HCT116 (cell line): ENCODE measurements around the gene DPP10. TPM values are rescaled to one million over a fixed set of nuclear protein-coding genes. Genes with fewer than 3 reads are reported as not detected.

ENCODE experiments used
- ATAC-seq: fragments of 200-7000 bp; cut with Tn5 transposase; 2 replicates; pipeline ENCODE4 v1.9.1; 2020; ENCODE audit warnings: mild to moderate bottlenecking, moderate library complexity
- BruUV-seq: library from RNA; stranded (reverse); fragments of 400-500 nt; replicated peaks from 2 replicates; lab custom pipeline; 2021; lab: Mats Ljungman, UMichigan
- CTCF ChIA-PET: fragments of 300-600 bp; sonication (Branson Sonifier 250); formaldehyde crosslinking; loops from one replicate; lab custom pipeline; 2021; ENCODE audit warnings: antibody characterized with exemption; lab: Charles Lee
- POLR2A ChIA-PET: fragments of 300-600, 350-600 bp; sonication (Branson Sonifier 250); formaldehyde crosslinking; loops from one replicate; lab custom pipeline; 2021; ENCODE audit warnings: antibody characterized with exemption; lab: Charles Lee
- RAD21 ChIA-PET, 2 experiments: fragments of 300-600 bp; sonication (Branson Sonifier 250); formaldehyde crosslinking; loops; one replicate each; lab custom pipeline; 2023; ENCODE audit warnings: low total read pairs in 2 of 2; ENCODE audit not compliant: uncharacterized antibody in 2 of 2, unreplicated experiment in 2 of 2, low non-redundant PET in 1 of 2; lab: Charles Lee
- DNase-seq: peaks from one replicate; pipeline ENCODE4 v3.0.0-alpha.2; 2010; ENCODE audit warnings: low read depth, low spot score
- H2AFZ ChIP-seq: fragments of 200-600 bp; shearing (Covaris generic), sonication (generic); 2 replicates; pipeline ENCODE4 v1.6.1; 2017; ENCODE audit warnings: low read depth, mixed run types, mixed read lengths, antibody characterized with exemption, low read length; ENCODE audit not compliant: poor library complexity, severe bottlenecking
- H3K27ac ChIP-seq: 2 replicates; pipeline ENCODE4 v1.5.1; 2012; ENCODE audit warnings: low read depth, low read length
- H3K27me3 ChIP-seq: fragments of 200-600 bp; sonication (generic); 2 replicates; pipeline ENCODE4 v1.6.1; 2016; ENCODE audit warnings: mixed run types, low read length, mixed read lengths; ENCODE audit not compliant: insufficient read depth
- H3K36me3 ChIP-seq, 2 experiments: fragments of 200-500 bp in 1 of 2; fragments of 200-600 bp in 1 of 2; sonication (Bioruptor generic) in 1 of 2; sonication (generic) in 1 of 2; 2 replicates each; pipeline versions ENCODE4 v1.5.1 to v1.6.1; 2014 to 2016; ENCODE audit warnings: low read length in 2 of 2, inconsistent platforms in 1 of 2, mixed read lengths in 1 of 2, mixed run types in 1 of 2; ENCODE audit not compliant: insufficient read depth in 2 of 2, control insufficient read depth in 1 of 2
- H3K4me1 ChIP-seq, 2 experiments: fragments of 200-600 bp in 1 of 2; sonication (generic) in 1 of 2; 2 replicates each; pipeline versions ENCODE4 v1.5.1 to v1.6.1; 2012 to 2017; ENCODE audit warnings: low read length in 2 of 2, inconsistent platforms in 1 of 2, mild to moderate bottlenecking in 1 of 2, mixed read lengths in 1 of 2, mixed run types in 1 of 2, moderate library complexity in 1 of 2; ENCODE audit not compliant: insufficient read depth in 2 of 2, control insufficient read depth in 1 of 2
- H3K4me2 ChIP-seq: fragments of 200-600 bp; sonication (generic); 2 replicates; pipeline ENCODE4 v1.6.1; 2017; ENCODE audit warnings: mixed run types, low read length, mixed read lengths
- H3K4me3 ChIP-seq, 2 experiments: fragments of 200-600 bp in 1 of 2; sonication (generic) in 1 of 2; replicated peaks in 1 of 2; 2 replicates each; pipeline ENCODE4 v1.5.1; 2011 to 2016; ENCODE audit warnings: low read length in 2 of 2, control low read depth in 1 of 2, low read depth in 1 of 2, mild to moderate bottlenecking in 1 of 2, mixed read lengths in 1 of 2, mixed run types in 1 of 2
- H3K79me2 ChIP-seq: fragments of 200-600 bp; sonication (generic); 2 replicates; pipeline ENCODE4 v1.6.1; 2017; ENCODE audit warnings: mild to moderate bottlenecking, mixed run types, low read length, moderate library complexity, mixed read lengths; ENCODE audit not compliant: insufficient read depth
- H3K9ac ChIP-seq: fragments of 200-600 bp; sonication (generic); 2 replicates; pipeline ENCODE4 v1.6.1; 2016; ENCODE audit warnings: low read length, mixed read lengths
- H3K9me2 ChIP-seq: fragments of 200-600 bp; sonication (generic), shearing (Covaris generic); 2 replicates; pipeline ENCODE4 v1.6.1; 2017; ENCODE audit warnings: mixed run types, mild to moderate bottlenecking, moderate library complexity; ENCODE audit not compliant: insufficient read depth
- H3K9me3 ChIP-seq, 2 experiments: fragments of 200-500 bp in 1 of 2; fragments of 200-600 bp in 1 of 2; sonication (Bioruptor generic) in 1 of 2; sonication (generic) in 1 of 2; 2 replicates each; pipeline ENCODE4 v1.6.1; 2014 to 2017; ENCODE audit warnings: low read length in 2 of 2, mixed read lengths in 2 of 2, inconsistent platforms in 1 of 2, low read depth in 1 of 2, mild to moderate bottlenecking in 1 of 2, mixed run types in 1 of 2, moderate library complexity in 1 of 2; ENCODE audit not compliant: control insufficient read depth in 1 of 2, insufficient read depth in 1 of 2
- H4K20me1 ChIP-seq: fragments of 200-600 bp; sonication (generic), shearing (Covaris generic); 2 replicates; pipeline ENCODE4 v1.6.1; 2017; ENCODE audit warnings: mixed run types, mild to moderate bottlenecking, moderate library complexity; ENCODE audit not compliant: insufficient read depth
- CBX3 ChIP-seq: IDR thresholded peaks from 2 replicates; pipeline ENCODE4 v1.6.1; 2012; ENCODE audit warnings: low read depth
- CEBPB ChIP-seq: IDR thresholded peaks from 2 replicates; pipeline ENCODE4 v1.6.1; 2012; ENCODE audit warnings: low read depth
- EGR1 ChIP-seq: IDR thresholded peaks from 2 replicates; pipeline ENCODE4 v1.6.1; 2012; ENCODE audit warnings: low read depth
- ELF1 ChIP-seq: IDR thresholded peaks from 2 replicates; pipeline ENCODE4 v1.6.1; 2012; ENCODE audit warnings: low read depth, borderline replicate concordance
- EZH2 ChIP-seq: fragments of 200-600 bp; sonication (generic); IDR thresholded peaks from 2 replicates; pipeline ENCODE4 v1.6.1; 2017; ENCODE audit warnings: antibody characterized with exemption, mixed run types
- FOSL1 ChIP-seq: IDR thresholded peaks from 2 replicates; pipeline ENCODE4 v1.6.1; 2012; ENCODE audit warnings: low read depth
- JUND ChIP-seq: IDR thresholded peaks from 2 replicates; pipeline ENCODE4 v1.6.1; 2012
- POLR2A ChIP-seq: IDR thresholded peaks from 2 replicates; pipeline ENCODE4 v1.7.0; 2011; ENCODE audit warnings: borderline replicate concordance; ENCODE audit not compliant: insufficient read depth, insufficient read length; ENCODE audit errors: extremely low read depth
- POLR2AphosphoS5 ChIP-seq: IDR thresholded peaks from 2 replicates; pipeline ENCODE4 v1.6.1; 2011; ENCODE audit warnings: mild to moderate bottlenecking, low read depth, low read length, moderate library complexity
- RAD21 ChIP-seq: IDR thresholded peaks from 2 replicates; pipeline ENCODE4 v1.6.1; 2012; ENCODE audit warnings: low read depth, mild to moderate bottlenecking
- SIN3A ChIP-seq: IDR thresholded peaks from 2 replicates; pipeline ENCODE4 v1.6.1; 2012; ENCODE audit warnings: low read depth
- SP1 ChIP-seq: IDR thresholded peaks from 2 replicates; pipeline ENCODE4 v1.6.1; 2012; ENCODE audit warnings: low read depth
- SRF ChIP-seq: IDR thresholded peaks from 2 replicates; pipeline ENCODE4 v1.6.1; 2012; ENCODE audit warnings: low read depth
- TCF7L2 ChIP-seq: IDR thresholded peaks from 2 replicates; pipeline ENCODE4 v1.7.0; 2011; ENCODE audit warnings: borderline replicate concordance, inconsistent platforms; ENCODE audit not compliant: insufficient read depth, insufficient read length; ENCODE audit errors: extremely low read depth
- YY1 ChIP-seq: IDR thresholded peaks from 2 replicates; pipeline ENCODE4 v1.6.1; 2011; ENCODE audit warnings: low read length, low read depth, moderate library complexity, mild to moderate bottlenecking; ENCODE audit not compliant: insufficient replicate concordance; ENCODE audit errors: extremely low read depth
- ZBTB33 ChIP-seq: IDR thresholded peaks from 2 replicates; pipeline ENCODE4 v1.6.1; 2011; ENCODE audit warnings: mild to moderate bottlenecking, low read length, moderate library complexity; ENCODE audit not compliant: insufficient replicate concordance; ENCODE audit errors: extremely low read depth
- ZNF274 ChIP-seq: fragments of 200-500 bp; sonication (Bioruptor generic); IDR thresholded peaks from 2 replicates; pipeline ENCODE4 v1.6.1; 2014; ENCODE audit warnings: mild to moderate bottlenecking, low read depth, low read length, inconsistent platforms
- intact Hi-C: fragments of 100-400 bp; cut with micrococcal nuclease; formaldehyde crosslinking; loops from 2 replicates; pipeline ENCODE4 v1.10.0; 2022
- total RNA-seq: library from RNA; stranded (reverse); gene quantifications from one replicate; pipeline ENCODE4 v1.2.1, GENCODE V29; 2021; ENCODE audit not compliant: unreplicated experiment
- TF ChIP-seq, protein P1 (sequence below): IDR thresholded peaks from 2 replicates; pipeline ENCODE4 v1.6.1; 2012; ENCODE audit warnings: low read depth
- TF ChIP-seq, protein P2 (sequence below), 3 experiments: fragments of 200-600 bp in 1 of 3; sonication (generic) in 1 of 3; IDR thresholded peaks in 2 of 3; conservative IDR thresholded peaks in 1 of 3; 2 replicates each; pipeline ENCODE4 v1.5.1; 2012 to 2017; ENCODE audit warnings: low read depth in 2 of 3, low read length in 2 of 3, antibody characterized with exemption in 1 of 3, borderline replicate concordance in 1 of 3, control low read depth in 1 of 3, mild to moderate bottlenecking in 1 of 3, mixed read lengths in 1 of 3, mixed run types in 1 of 3, moderate library complexity in 1 of 3; ENCODE audit not compliant: insufficient read depth in 1 of 3
- TF ChIP-seq, protein P3 (sequence below): IDR thresholded peaks from 2 replicates; pipeline ENCODE4 v1.6.1; 2012

Gene DPP10
- total RNA-seq, 1 experiment from 2014 or later = not detected

DNA sequence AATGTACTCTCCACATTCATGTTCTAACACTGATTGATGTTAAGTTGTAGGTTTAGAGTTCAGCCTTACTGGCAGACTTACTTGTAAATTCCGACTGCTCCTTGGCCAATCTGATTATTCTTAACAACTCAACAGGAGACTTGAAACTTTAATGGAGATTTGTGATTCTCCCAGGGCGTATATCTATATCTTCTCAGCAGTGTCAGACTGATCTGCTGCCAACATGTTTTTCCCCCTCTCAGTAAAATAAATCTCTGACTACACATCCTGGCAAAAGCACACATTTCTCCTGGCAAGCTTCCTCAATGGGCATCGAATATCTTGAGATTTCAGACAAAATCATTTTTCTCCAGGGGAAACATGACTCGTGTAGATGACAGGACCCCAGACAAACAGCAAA, 1041.2 kb downstream of the DPP10 start:
- ChIA-PET CTCF (no interaction called here), POLR2A (no interaction called here), RAD21 (no interaction called here)
- DNase-seq = no peak
- Histone ChIP-seq H3K9ac (no peak overlapping the region), H3K36me3 (no peaks in the 10 kb centered on the region), H3K9me2 (no peaks in the 10 kb centered on the region), H3K27ac (no peak overlapping the region), H3K9me3 (peaks cover 3 to 34% of the 10 kb centered on the region in 2 experiments; a peak in 2 of 4 replicates), H4K20me1 (no peaks in the 10 kb centered on the region), H2AFZ (no peak overlapping the region), H3K4me2 (no peak overlapping the region), H3K27me3 (no peaks in the 10 kb centered on the region), H3K79me2 (no peaks in the 10 kb centered on the region), H3K4me1 (no peaks in the 10 kb centered on the region), H3K4me3 (no peak overlapping the region)
- BruUV-seq = no TSS peak
- TF ChIP-seq, protein P1, sequence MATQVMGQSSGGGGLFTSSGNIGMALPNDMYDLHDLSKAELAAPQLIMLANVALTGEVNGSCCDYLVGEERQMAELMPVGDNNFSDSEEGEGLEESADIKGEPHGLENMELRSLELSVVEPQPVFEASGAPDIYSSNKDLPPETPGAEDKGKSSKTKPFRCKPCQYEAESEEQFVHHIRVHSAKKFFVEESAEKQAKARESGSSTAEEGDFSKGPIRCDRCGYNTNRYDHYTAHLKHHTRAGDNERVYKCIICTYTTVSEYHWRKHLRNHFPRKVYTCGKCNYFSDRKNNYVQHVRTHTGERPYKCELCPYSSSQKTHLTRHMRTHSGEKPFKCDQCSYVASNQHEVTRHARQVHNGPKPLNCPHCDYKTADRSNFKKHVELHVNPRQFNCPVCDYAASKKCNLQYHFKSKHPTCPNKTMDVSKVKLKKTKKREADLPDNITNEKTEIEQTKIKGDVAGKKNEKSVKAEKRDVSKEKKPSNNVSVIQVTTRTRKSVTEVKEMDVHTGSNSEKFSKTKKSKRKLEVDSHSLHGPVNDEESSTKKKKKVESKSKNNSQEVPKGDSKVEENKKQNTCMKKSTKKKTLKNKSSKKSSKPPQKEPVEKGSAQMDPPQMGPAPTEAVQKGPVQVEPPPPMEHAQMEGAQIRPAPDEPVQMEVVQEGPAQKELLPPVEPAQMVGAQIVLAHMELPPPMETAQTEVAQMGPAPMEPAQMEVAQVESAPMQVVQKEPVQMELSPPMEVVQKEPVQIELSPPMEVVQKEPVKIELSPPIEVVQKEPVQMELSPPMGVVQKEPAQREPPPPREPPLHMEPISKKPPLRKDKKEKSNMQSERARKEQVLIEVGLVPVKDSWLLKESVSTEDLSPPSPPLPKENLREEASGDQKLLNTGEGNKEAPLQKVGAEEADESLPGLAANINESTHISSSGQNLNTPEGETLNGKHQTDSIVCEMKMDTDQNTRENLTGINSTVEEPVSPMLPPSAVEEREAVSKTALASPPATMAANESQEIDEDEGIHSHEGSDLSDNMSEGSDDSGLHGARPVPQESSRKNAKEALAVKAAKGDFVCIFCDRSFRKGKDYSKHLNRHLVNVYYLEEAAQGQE = no peak
- TF ChIP-seq POLR2A (no peak), EGR1 (no peak), FOSL1 (no peak), ZBTB33 (no peak), EZH2 (no peak), JUND (no peak), ZNF274 (no peak), YY1 (no peak), CBX3 (no peak), POLR2AphosphoS5 (no peak), SP1 (no peak), ELF1 (no peak), TCF7L2 (no peak), RAD21 (no peak), SIN3A (no peak), CEBPB (no peak), SRF (no peak)
- TF ChIP-seq, protein P2, sequence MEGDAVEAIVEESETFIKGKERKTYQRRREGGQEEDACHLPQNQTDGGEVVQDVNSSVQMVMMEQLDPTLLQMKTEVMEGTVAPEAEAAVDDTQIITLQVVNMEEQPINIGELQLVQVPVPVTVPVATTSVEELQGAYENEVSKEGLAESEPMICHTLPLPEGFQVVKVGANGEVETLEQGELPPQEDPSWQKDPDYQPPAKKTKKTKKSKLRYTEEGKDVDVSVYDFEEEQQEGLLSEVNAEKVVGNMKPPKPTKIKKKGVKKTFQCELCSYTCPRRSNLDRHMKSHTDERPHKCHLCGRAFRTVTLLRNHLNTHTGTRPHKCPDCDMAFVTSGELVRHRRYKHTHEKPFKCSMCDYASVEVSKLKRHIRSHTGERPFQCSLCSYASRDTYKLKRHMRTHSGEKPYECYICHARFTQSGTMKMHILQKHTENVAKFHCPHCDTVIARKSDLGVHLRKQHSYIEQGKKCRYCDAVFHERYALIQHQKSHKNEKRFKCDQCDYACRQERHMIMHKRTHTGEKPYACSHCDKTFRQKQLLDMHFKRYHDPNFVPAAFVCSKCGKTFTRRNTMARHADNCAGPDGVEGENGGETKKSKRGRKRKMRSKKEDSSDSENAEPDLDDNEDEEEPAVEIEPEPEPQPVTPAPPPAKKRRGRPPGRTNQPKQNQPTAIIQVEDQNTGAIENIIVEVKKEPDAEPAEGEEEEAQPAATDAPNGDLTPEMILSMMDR (IDR thresholded peaks at IDR 0.05 in 2 of 3, conservative IDR thresholded peaks at IDR 0.05 in 1 of 3; ENCODE audit: borderline replicate concordance in 1 of 3, insufficient read depth in 1 of 3, low read depth in 2 of 3, low read length in 2 of 3) = no peak
- TF ChIP-seq, protein P3, sequence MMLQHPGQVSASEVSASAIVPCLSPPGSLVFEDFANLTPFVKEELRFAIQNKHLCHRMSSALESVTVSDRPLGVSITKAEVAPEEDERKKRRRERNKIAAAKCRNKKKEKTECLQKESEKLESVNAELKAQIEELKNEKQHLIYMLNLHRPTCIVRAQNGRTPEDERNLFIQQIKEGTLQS = no peak
- intact Hi-C loops = no loop called here
- ATAC-seq = no peak
